Caco-2 (cell line): ENCODE measurements around the gene PATE4. TPM values are rescaled to one million over a fixed set of nuclear protein-coding genes. Genes with fewer than 3 reads are reported as not detected.

Experiments used
- BruUV-seq: library from RNA; stranded (reverse); fragments of 400-500 nt; replicated peaks from 2 replicates; lab custom pipeline; 2021; lab: Mats Ljungman, UMichigan
- CTCF ChIA-PET: fragments of 300-600 bp; sonication (Branson Sonifier 250); formaldehyde crosslinking; loops from one replicate; lab custom pipeline; 2022; ENCODE audit warnings: antibody characterized with exemption; lab: Charles Lee
- POLR2A ChIA-PET: fragments of 300-600 bp; sonication (Branson Sonifier 250); formaldehyde crosslinking; loops from one replicate; lab custom pipeline; 2022; ENCODE audit warnings: antibody characterized with exemption; lab: Charles Lee
- DNase-seq, 2 experiments: peaks; one replicate each; pipeline versions ENCODE4 v3.0.0 to v3.0.0-alpha.2; 2020 to 2022
- H3K27me3 ChIP-seq: replicated peaks from 2 replicates; pipeline ENCODE4 v1.6.0; 2011; ENCODE audit warnings: low read length; ENCODE audit not compliant: control insufficient read depth, insufficient read depth
- H3K36me3 ChIP-seq: 2 replicates; pipeline ENCODE4 v1.5.1; 2011; ENCODE audit warnings: low read length; ENCODE audit not compliant: control insufficient read depth, insufficient read depth
- H3K4me1 ChIP-seq: fragments of 250-450 bp; sonication (Bioruptor Pico); 2 replicates; pipeline ENCODE4 v1.5.1; 2020; ENCODE audit warnings: mild to moderate bottlenecking
- H3K4me3 ChIP-seq: 2 replicates; pipeline ENCODE4 v1.5.1; 2011; ENCODE audit warnings: low read depth, mild to moderate bottlenecking, control low read depth, low read length
- H3K9me3 ChIP-seq: fragments of 250-450 bp; sonication (Bioruptor Pico); 2 replicates; pipeline ENCODE4 v1.5.1; 2020; ENCODE audit warnings: mild to moderate bottlenecking, moderate library complexity
- H3K27ac Mint-ChIP-seq: one replicate; pipeline ENCODE4 v1.8.0; 2022; ENCODE audit warnings: mixed read lengths; ENCODE audit not compliant: unreplicated experiment
- H3K27me3 Mint-ChIP-seq: one replicate; pipeline ENCODE4 v1.8.0; 2022; ENCODE audit warnings: mixed read lengths; ENCODE audit not compliant: insufficient read depth, unreplicated experiment
- H3K36me3 Mint-ChIP-seq: one replicate; pipeline ENCODE4 v1.8.0; 2022; ENCODE audit warnings: mild to moderate bottlenecking, mixed read lengths; ENCODE audit not compliant: insufficient read depth, unreplicated experiment
- H3K4me1 Mint-ChIP-seq: one replicate; pipeline ENCODE4 v1.8.0; 2022; ENCODE audit warnings: low read depth, mixed read lengths; ENCODE audit not compliant: unreplicated experiment
- H3K4me3 Mint-ChIP-seq: one replicate; pipeline ENCODE4 v1.8.0; 2022; ENCODE audit warnings: mild to moderate bottlenecking, moderate library complexity, mixed read lengths; ENCODE audit not compliant: unreplicated experiment
- H3K9me3 Mint-ChIP-seq: one replicate; pipeline ENCODE4 v1.8.0; 2022; ENCODE audit warnings: mixed read lengths; ENCODE audit not compliant: unreplicated experiment
- CTCF ChIP-seq, 2 experiments: fragments of 200-600 bp in 1 of 2; IDR thresholded peaks; 1 replicate in 1 of 2; 2 replicates in 1 of 2; pipeline versions ENCODE4 v1.5.1 to v1.8.0; 2011 to 2022; ENCODE audit warnings: antibody characterized with exemption in 1 of 2, control low read depth in 1 of 2, inconsistent platforms in 1 of 2, low read depth in 1 of 2, low read length in 1 of 2, mild to moderate bottlenecking in 1 of 2, moderate library complexity in 1 of 2; ENCODE audit not compliant: insufficient read depth in 1 of 2, severe bottlenecking in 1 of 2, unreplicated experiment in 1 of 2
- intact Hi-C: fragments of 100-400 bp; cut with micrococcal nuclease; formaldehyde crosslinking; loops from one replicate; pipeline ENCODE4 v1.10.0; 2022; ENCODE audit not compliant: unreplicated experiment
- total RNA-seq: library from RNA; stranded (reverse); gene quantifications from 2 replicates; pipeline ENCODE4 v1.2.3, GENCODE V29; 2022

Gene PATE4
- total RNA-seq, 1 experiment from 2014 or later: not detected

- no peaks in the 10 kb centered on the region for H3K4me1 Mint-ChIP-seq
- BruUV-seq: no TSS peak
- no peaks in the 10 kb centered on the region for H3K36me3 Mint-ChIP-seq
- no peak overlapping the region for H3K27ac Mint-ChIP-seq
- H3K4me1 ChIP-seq: no peaks in the 10 kb centered on the region
- peaks cover 20% of the 10 kb centered on the region for H3K9me3 Mint-ChIP-seq
- peaks cover 4% of the 10 kb centered on the region for H3K9me3 ChIP-seq
- no peak for TF ChIP-seq CTCF (IDR thresholded peaks at IDR 0.05; ENCODE audit: insufficient read depth in 1 of 2, low read depth in 1 of 2, low read length in 1 of 2, severe bottlenecking in 1 of 2, unreplicated experiment in 1 of 2)
- intact Hi-C loops: no loop called here
- ChIA-PET CTCF (no interaction called here), POLR2A (no interaction called here)
- no peak for DNase-seq
- H3K27me3 Mint-ChIP-seq: peaks cover 25% of the 10 kb centered on the region
- 0 out of 2 replicates have a peak, but pooled peaks cover 1% of the 10 kb centered on the region for H3K27me3 ChIP-seq
- H3K4me3 Mint-ChIP-seq: no peak overlapping the region
- H3K36me3 ChIP-seq: no peaks in the 10 kb centered on the region
- H3K4me3 ChIP-seq: no peak overlapping the region
Observed at GRCh38 chr11:125790825-125791224, 42.3 kb upstream of the PATE4 start.

GRCh38 chr11:125797641-125798040, 35.5 kb upstream of the PATE4 start:
- ChIA-PET POLR2A (no interaction called here), CTCF (no interaction called here)
- no peaks in the 10 kb centered on the region for H3K4me1 ChIP-seq
- TF ChIP-seq CTCF (IDR thresholded peaks at IDR 0.05; ENCODE audit: insufficient read depth in 1 of 2, low read depth in 1 of 2, low read length in 1 of 2, severe bottlenecking in 1 of 2, unreplicated experiment in 1 of 2): no peak
- intact Hi-C loops: no loop called here
- Mint-ChIP-seq H3K4me3 (no peak overlapping the region), H3K27me3 (peaks cover 12% of the 10 kb centered on the region), H3K4me1 (no peaks in the 10 kb centered on the region), H3K9me3 (peaks cover 54% of the 10 kb centered on the region), H3K36me3 (no peaks in the 10 kb centered on the region), H3K27ac (no peak overlapping the region)
- no peaks in the 10 kb centered on the region for H3K27me3 ChIP-seq
- no peak overlapping the region for H3K4me3 ChIP-seq
- no TSS peak for BruUV-seq
- H3K36me3 ChIP-seq: no peaks in the 10 kb centered on the region
- peaks cover 15% of the 10 kb centered on the region for H3K9me3 ChIP-seq
- no peak for DNase-seq

- no peaks in the 10 kb centered on the region for H3K4me1 ChIP-seq
- ChIA-PET POLR2A (no interaction called here), CTCF (no interaction called here)
- no peaks in the 10 kb centered on the region for H3K36me3 ChIP-seq
- no TSS peak for BruUV-seq
- H3K9me3 ChIP-seq: peaks cover 18% of the 10 kb centered on the region
- H3K27me3 Mint-ChIP-seq: peaks cover 9% of the 10 kb centered on the region
- no peaks in the 10 kb centered on the region for H3K4me1 Mint-ChIP-seq
- no peak overlapping the region for H3K27ac Mint-ChIP-seq
- no peaks in the 10 kb centered on the region for H3K27me3 ChIP-seq
- H3K4me3 ChIP-seq: no peak overlapping the region
- intact Hi-C loops: no loop called here
- TF ChIP-seq CTCF (IDR thresholded peaks at IDR 0.05; ENCODE audit: insufficient read depth in 1 of 2, low read depth in 1 of 2, low read length in 1 of 2, severe bottlenecking in 1 of 2, unreplicated experiment in 1 of 2): no peak
- H3K36me3 Mint-ChIP-seq: no peaks in the 10 kb centered on the region
- DNase-seq: no peak
- peaks cover 53% of the 10 kb centered on the region for H3K9me3 Mint-ChIP-seq
- H3K4me3 Mint-ChIP-seq: no peak overlapping the region
Observed at GRCh38 chr11:125799808-125800207, 33.3 kb upstream of the PATE4 start.
